Thymus (tissue), 11 donors: ENCODE results near the gene BMP4. TPM values are rescaled to one million over a fixed set of nuclear protein-coding genes. Genes with fewer than 3 reads are reported as not detected.

Experiments
- DNase-seq, 9 donors: peaks; one replicate each; pipeline ENCODE4 v3.0.0-alpha.2; 2013; ENCODE audit warnings: low spot score in 9 of 9, low read depth in 6 of 9, missing footprints in 1 of 9
- H3K27ac ChIP-seq, 2 donors: one replicate each; pipeline ENCODE4 v1.5.1; 2013; ENCODE audit warnings: control low read depth in 1 of 2, low read depth in 1 of 2, low read length in 1 of 2, mild to moderate bottlenecking in 1 of 2, moderate library complexity in 1 of 2
- H3K27me3 ChIP-seq, 2 donors: one replicate each; pipeline ENCODE4 v1.5.1; 2013; ENCODE audit warnings: low read length in 1 of 2; ENCODE audit not compliant: control insufficient read depth in 2 of 2, insufficient read depth in 1 of 2
- H3K36me3 ChIP-seq, 2 donors: one replicate each; pipeline ENCODE4 v1.5.1; 2013; ENCODE audit warnings: low read length in 1 of 2, mild to moderate bottlenecking in 1 of 2, moderate library complexity in 1 of 2; ENCODE audit not compliant: control insufficient read depth in 2 of 2, insufficient read depth in 2 of 2
- H3K4me1 ChIP-seq, 2 donors: one replicate each; pipeline ENCODE4 v1.5.1; 2013; ENCODE audit warnings: low read length in 2 of 2; ENCODE audit not compliant: control insufficient read depth in 2 of 2, insufficient read depth in 2 of 2
- H3K4me3 ChIP-seq, 2 donors: one replicate each; pipeline ENCODE4 v1.5.1; 2013; ENCODE audit warnings: low read length in 2 of 2, control low read depth in 1 of 2, mild to moderate bottlenecking in 1 of 2
- H3K9me3 ChIP-seq, 2 donors: one replicate each; pipeline ENCODE4 v1.5.1; 2013; ENCODE audit warnings: low read length in 1 of 2, mild to moderate bottlenecking in 1 of 2; ENCODE audit not compliant: control insufficient read depth in 2 of 2, insufficient read depth in 1 of 2
- WGBS: extraction: QIAGEN DNeasy Blood & Tissue Kit; methylation state at CpG from one replicate; pipeline ENCODE4 v1.1.7; 2013; 5-methylcytosine and 5-hydroxymethylcytosine counted together
- polyA plus RNA-seq: library from polyadenylated mRNA; stranded (reverse); fragments of 200-250 nt; gene quantifications from one replicate; pipeline ENCODE4 v1.2.3, GENCODE V29; 2013
- total RNA-seq: library from RNA; stranded (reverse); fragments of 120-200 nt; gene quantifications from one replicate; pipeline ENCODE4 v1.2.4, GENCODE V29; 2013
- donor health status: healthy.

Gene BMP4
- total and polyA plus RNA-seq, 2 donors: 0.99 to 4.0 TPM

GRCh38 chr14:53921027-53921426 is 35.6 kb downstream of the BMP4 start:
- DNase-seq: no peak
- no peaks in the 10 kb centered on the region for H3K27me3 ChIP-seq
- WGBS: 63% methylated on average over 3 of the region's 3 CpGs
- no peaks in the 10 kb centered on the region for H3K36me3 ChIP-seq
- H3K4me1 ChIP-seq: no peaks in the 10 kb centered on the region
- no peak overlapping the region for H3K4me3 ChIP-seq
- no peaks in the 10 kb centered on the region for H3K9me3 ChIP-seq
- H3K27ac ChIP-seq: no peak overlapping the region

GRCh38 chr14:53916239-53916638 is 40.4 kb downstream of the BMP4 start:
- H3K4me1 ChIP-seq: no peaks in the 10 kb centered on the region
- no peaks in the 10 kb centered on the region for H3K27me3 ChIP-seq
- 91% methylated on average over 1 of the region's 1 CpG for WGBS
- DNase-seq: no peak
- H3K36me3 ChIP-seq: no peaks in the 10 kb centered on the region
- H3K27ac ChIP-seq: no peak overlapping the region
- H3K9me3 ChIP-seq: no peaks in the 10 kb centered on the region
- no peak overlapping the region for H3K4me3 ChIP-seq

- Histone ChIP-seq H3K27me3 (no peaks in the 10 kb centered on the region), H3K9me3 (no peaks in the 10 kb centered on the region), H3K27ac (no peak overlapping the region), H3K4me3 (no peak overlapping the region), H3K36me3 (no peaks in the 10 kb centered on the region), H3K4me1 (no peaks in the 10 kb centered on the region)
- 83% methylated on average over 4 of the region's 4 CpGs for WGBS
- no peak for DNase-seq
These were observed 41.1 kb downstream of the BMP4 start for GRCh38 chr14:53915364-53916014.

- Histone ChIP-seq H3K27ac (no peak overlapping the region), H3K4me1 (no peaks in the 10 kb centered on the region), H3K4me3 (no peak overlapping the region), H3K9me3 (no peaks in the 10 kb centered on the region), H3K27me3 (no peaks in the 10 kb centered on the region), H3K36me3 (no peaks in the 10 kb centered on the region)
- WGBS: 94% methylated on average over 1 of the region's 1 CpG
- no peak for DNase-seq
These were observed 44.6 kb downstream of the BMP4 start for GRCh38 chr14:53912021-53912420.

- DNase-seq: no peak
- WGBS: 68% methylated on average over 2 of the region's 2 CpGs
These were observed 48.2 kb downstream of the BMP4 start for GRCh38 chr14:53908416-53908815.

GRCh38 chr14:53902307-53902706 is 54.3 kb downstream of the BMP4 start:
- Histone ChIP-seq H3K4me3 (no peak overlapping the region), H3K27me3 (no peaks in the 10 kb centered on the region), H3K9me3 (no peaks in the 10 kb centered on the region), H3K27ac (no peak overlapping the region), H3K4me1 (no peaks in the 10 kb centered on the region), H3K36me3 (no peaks in the 10 kb centered on the region)
- 98% methylated on average over 1 of the region's 1 CpG for WGBS
- DNase-seq: no peak

More at GRCh38 chr14:53908416-53908815, 48.2 kb downstream of the BMP4 start:
- Histone ChIP-seq H3K27ac (no peak overlapping the region), H3K9me3 (no peaks in the 10 kb centered on the region), H3K27me3 (no peaks in the 10 kb centered on the region), H3K4me1 (no peaks in the 10 kb centered on the region), H3K4me3 (no peak overlapping the region), H3K36me3 (no peaks in the 10 kb centered on the region)

GRCh38 chr14:53900499-53900898 is 56.1 kb downstream of the BMP4 start:
- Histone ChIP-seq H3K27ac (no peak overlapping the region), H3K4me1 (no peaks in the 10 kb centered on the region), H3K36me3 (no peaks in the 10 kb centered on the region), H3K4me3 (no peak overlapping the region), H3K27me3 (no peaks in the 10 kb centered on the region), H3K9me3 (no peaks in the 10 kb centered on the region)
- 79% methylated on average over 4 of the region's 4 CpGs for WGBS
- no peak for DNase-seq
